GM21737 (cell line): ENCODE measurements around the gene CENPF.

Experiments used
- ATAC-seq: cut with Tn5 transposase; IDR thresholded peaks from one replicate; pipeline ENCODE4 v1.9.1; 2021; ENCODE audit warnings: mild to moderate bottlenecking, moderate library complexity; ENCODE audit not compliant: unreplicated experiment

The CENPF gene

GRCh38 chr1:214698559-214698958 is 95.6 kb downstream of the CENPF start:
- ATAC-seq, result no peak

- no peak for ATAC-seq
Measured at GRCh38 chr1:214700437-214700836, 97.4 kb downstream of the CENPF start.

- ATAC-seq, result no peak
Measured at GRCh38 chr1:214702556-214702955, 99.6 kb downstream of the CENPF start.

- ATAC-seq, result no peak
Measured at GRCh38 chr1:214707306-214708087, 104.5 kb downstream of the CENPF start.

GRCh38 chr1:214708321-214708955 is 105.4 kb downstream of the CENPF start:
- ATAC-seq, result no peak

- no peak for ATAC-seq
Measured at GRCh38 chr1:214709241-214709640, 106.2 kb downstream of the CENPF start.

GRCh38 chr1:214712737-214713136 is 109.7 kb downstream of the CENPF start:
- ATAC-seq, result no peak
